ENCODE results near the gene RTKN. TPM values are rescaled to one million over a fixed set of nuclear protein-coding genes. Genes with fewer than 3 reads are reported as not detected.

RTKN gene
- total and polyA plus RNA-seq, 9 of the 15 experiments (the other 6 are each of a cell fraction or from before 2014, with no cell fraction given), result 0.14 to 6.9 (median 3.6) TPM

- FAIRE-seq (no peak), DNase-seq (ENCODE audit: extremely low read depth in 1 of 4, low spot score in 3 of 4) (no peak), ATAC-seq (no peak)
- Histone ChIP-seq H3K27me3 (ENCODE audit: control insufficient read depth in 2 of 2, insufficient read depth in 2 of 2, low read length in 2 of 2) (peaks cover 2 to 8% of the 10 kb centered on the region in 2 experiments; a peak in 2 of 5 replicates), H3K4me3 (no peak overlapping the region), H3K27ac (ENCODE audit: extremely low read depth, low read depth, low read length) (no peak overlapping the region), H3K9me1 (ENCODE audit: control insufficient read depth, insufficient read depth, low read length) (no peaks in the 10 kb centered on the region), H3K79me2 (ENCODE audit: control insufficient read depth, insufficient read depth, low read length) (no peaks in the 10 kb centered on the region), H4K20me1 (replicated peaks; ENCODE audit: control insufficient read depth, insufficient read depth, low read length) (no peaks in the 10 kb centered on the region), H3K4me1 (replicated peaks in 1 of 2; ENCODE audit: control insufficient read depth in 2 of 2, insufficient read depth in 2 of 2, low read length in 2 of 2) (peaks cover 5 to 22% of the 10 kb centered on the region in 2 experiments; a peak in 3 of 5 replicates), H2AFZ (ENCODE audit: low read depth, low read length) (no peak overlapping the region), H3K4me2 (ENCODE audit: insufficient read depth, low read length) (no peak overlapping the region), H3K36me3 (ENCODE audit: control insufficient read depth, insufficient read depth, low read length) (no peaks in the 10 kb centered on the region), H3K9me3 (replicated peaks; ENCODE audit: control insufficient read depth, insufficient read depth, low read depth, low read length) (no peaks in the 10 kb centered on the region), H3K9ac (ENCODE audit: insufficient read depth in 1 of 2, low read depth in 2 of 2, low read length in 2 of 2) (no peak overlapping the region)
- in situ Hi-C loops (cut with MboI), result no loop called here
- TF ChIP-seq SUPT5H (IDR thresholded peaks at IDR 0.05) (no peak), NR2C2 (CRISPR knock-in tag; IDR thresholded peaks at IDR 0.05) (no peak), NR2C2 (tag; IDR thresholded peaks at IDR 0.05) (no peak), PCBP2 (IDR thresholded peaks at IDR 0.05; ENCODE audit: low read depth, low read length, poor library complexity, severe bottlenecking) (no peak), FUS (optimal IDR thresholded peaks at IDR 0.05; ENCODE audit: low read depth, low read length) (no peak), ZNF57 (CRISPR knock-in tag; IDR thresholded peaks at IDR 0.05) (no peak), ASH1L (IDR thresholded peaks at IDR 0.05; ENCODE audit: borderline replicate concordance, low read depth, partially characterized antibody) (no peak), ZNF668 (CRISPR knock-in tag; IDR thresholded peaks at IDR 0.05) (no peak), ZNF347 (CRISPR knock-in tag; IDR thresholded peaks at IDR 0.05; ENCODE audit: low read depth) (no peak)
- TF ChIP-seq, protein P1, sequence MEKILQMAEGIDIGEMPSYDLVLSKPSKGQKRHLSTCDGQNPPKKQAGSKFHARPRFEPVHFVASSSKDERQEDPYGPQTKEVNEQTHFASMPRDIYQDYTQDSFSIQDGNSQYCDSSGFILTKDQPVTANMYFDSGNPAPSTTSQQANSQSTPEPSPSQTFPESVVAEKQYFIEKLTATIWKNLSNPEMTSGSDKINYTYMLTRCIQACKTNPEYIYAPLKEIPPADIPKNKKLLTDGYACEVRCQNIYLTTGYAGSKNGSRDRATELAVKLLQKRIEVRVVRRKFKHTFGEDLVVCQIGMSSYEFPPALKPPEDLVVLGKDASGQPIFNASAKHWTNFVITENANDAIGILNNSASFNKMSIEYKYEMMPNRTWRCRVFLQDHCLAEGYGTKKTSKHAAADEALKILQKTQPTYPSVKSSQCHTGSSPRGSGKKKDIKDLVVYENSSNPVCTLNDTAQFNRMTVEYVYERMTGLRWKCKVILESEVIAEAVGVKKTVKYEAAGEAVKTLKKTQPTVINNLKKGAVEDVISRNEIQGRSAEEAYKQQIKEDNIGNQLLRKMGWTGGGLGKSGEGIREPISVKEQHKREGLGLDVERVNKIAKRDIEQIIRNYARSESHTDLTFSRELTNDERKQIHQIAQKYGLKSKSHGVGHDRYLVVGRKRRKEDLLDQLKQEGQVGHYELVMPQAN (IDR thresholded peaks at IDR 0.05; ENCODE audit: borderline replicate concordance), result no peak
- ChIA-PET CTCF (ENCODE audit: low intra/inter-chr PET ratio) (no interaction called here), POLR2A (interaction anchor here (0.5 to 0.7 kb wide), 3 partner anchors 47 to 604 kb away, joined by 3 read pairs; no protein-coding TSS in a partner anchor)
- WGBS (ENCODE audit: insufficient coverage, low coverage, missing lambda C conversion rate), result 16% methylated on average over 5 of the region's 5 CpGs
- no TSS peak for BruUV-seq (replicated peaks)
- intact Hi-C loops (cut with micrococcal nuclease), result loop anchor here (5.0 kb wide), 1 partner anchor 163 kb away; no protein-coding TSS in a partner anchor
Observed at GRCh38 chr2:74424139-74424992, 17.4 kb downstream of the RTKN start.

All from K562 (cell line).